Measurements from ENCODE around the gene CSRP2.

Gene CSRP2

DNA sequence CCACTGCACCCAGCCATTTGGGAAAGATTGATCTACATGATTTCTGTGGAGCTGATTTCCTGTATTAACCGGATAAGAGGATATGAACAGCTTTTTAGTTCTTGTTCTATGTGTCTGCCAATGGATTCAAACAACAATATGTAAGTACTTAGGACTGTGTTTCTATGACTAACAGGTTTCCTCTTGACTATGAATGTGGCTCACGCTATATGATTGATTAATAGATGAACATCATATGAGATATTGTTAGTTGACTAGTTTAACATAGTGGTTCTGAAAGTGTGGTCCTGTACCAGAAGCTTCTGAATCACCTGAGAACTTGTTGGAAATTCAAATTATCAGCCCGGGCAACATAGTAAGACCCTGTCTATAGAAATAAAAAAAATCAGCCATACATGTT is 12.8 kb upstream of the CSRP2 start:
- DNase-seq (ENCODE audit: low spot score), result no peak

DNA sequence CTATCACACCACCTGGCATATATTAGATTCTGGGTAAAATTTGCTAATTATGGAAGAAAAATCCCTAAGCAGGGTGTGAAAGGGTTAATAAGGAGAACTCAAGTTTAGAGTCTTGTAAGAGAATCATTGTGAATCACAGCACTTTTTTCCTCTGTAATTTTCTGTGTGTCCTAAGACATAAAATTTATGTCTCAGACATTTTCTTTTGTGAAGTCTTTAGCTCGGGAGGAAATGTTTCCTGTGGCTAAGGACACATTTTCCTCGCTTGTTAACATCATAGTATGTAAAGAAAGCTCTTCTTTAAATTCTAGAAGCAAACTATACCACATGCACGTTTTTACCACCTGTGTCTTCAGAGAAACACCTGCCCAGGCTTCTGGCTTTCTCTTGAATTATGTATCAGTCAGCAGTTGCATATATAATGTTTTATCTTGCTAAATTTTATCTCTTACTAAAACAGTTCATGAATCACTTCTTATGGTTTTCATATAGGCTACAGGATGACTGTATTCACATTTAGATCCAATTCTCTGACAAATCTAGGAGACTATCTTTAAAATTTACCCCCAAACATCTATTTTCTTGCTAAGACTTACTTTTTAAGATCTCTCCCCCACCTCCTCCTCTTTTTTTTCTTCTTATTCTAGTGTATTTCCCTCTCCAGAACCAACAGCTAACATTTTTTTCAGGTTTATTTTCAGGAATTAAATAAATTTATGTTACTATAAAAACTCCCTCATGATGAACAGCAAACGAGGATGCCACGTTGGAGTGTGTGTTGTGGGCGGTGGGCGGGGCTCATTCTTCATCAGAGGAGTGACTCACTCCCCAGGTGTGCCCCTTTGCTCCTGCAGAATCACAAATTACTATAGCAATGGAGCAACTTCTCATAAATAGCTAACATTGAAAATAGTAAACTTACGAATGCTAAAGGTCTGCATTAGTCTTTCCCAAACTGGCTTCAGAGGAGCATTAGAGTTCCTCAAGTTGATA is 11.6 kb upstream of the CSRP2 start:
- DNase-seq (ENCODE audit: low spot score), result no peak

DNA sequence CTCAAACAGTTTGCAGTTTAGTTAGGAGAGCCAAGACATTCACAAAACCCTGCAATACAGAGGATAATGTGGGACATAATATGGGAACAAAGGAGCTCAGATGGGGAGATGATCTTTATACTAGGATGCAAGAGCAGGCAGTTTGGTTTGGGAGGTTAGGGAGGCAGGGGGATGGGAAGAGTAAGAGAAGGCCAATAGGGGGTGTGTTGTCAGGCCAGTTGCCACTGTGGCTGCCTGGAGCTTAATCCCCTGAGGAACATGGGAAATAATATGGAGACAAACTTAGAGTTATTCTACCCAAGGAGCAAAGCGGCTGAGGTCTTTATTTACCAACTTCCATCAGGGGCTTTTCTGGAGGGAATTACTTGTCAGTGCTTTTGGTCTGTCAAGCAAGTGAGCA is 10.0 kb upstream of the CSRP2 start:
- no peak for DNase-seq (ENCODE audit: low spot score)

DNA sequence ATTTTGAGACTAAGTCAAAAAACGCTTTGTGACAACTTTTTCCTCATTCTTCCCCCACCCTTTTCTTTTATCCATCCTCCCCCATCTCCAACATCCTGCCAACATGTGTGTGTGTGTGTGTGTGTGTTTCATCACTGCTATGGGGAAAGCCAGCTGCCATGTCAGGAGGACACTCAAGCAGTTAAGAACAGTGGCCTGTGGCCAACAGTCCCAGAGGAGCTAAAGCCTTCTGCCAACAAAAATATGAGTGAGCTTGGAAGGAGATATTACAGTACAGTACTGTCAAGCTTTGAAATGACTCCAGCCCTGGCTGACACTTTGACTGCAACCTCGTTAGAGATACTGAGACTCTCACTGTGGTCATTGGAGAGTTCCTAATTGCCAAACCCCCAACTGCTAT is 5.0 kb upstream of the CSRP2 start:
- DNase-seq (ENCODE audit: low spot score), result no peak

DNA sequence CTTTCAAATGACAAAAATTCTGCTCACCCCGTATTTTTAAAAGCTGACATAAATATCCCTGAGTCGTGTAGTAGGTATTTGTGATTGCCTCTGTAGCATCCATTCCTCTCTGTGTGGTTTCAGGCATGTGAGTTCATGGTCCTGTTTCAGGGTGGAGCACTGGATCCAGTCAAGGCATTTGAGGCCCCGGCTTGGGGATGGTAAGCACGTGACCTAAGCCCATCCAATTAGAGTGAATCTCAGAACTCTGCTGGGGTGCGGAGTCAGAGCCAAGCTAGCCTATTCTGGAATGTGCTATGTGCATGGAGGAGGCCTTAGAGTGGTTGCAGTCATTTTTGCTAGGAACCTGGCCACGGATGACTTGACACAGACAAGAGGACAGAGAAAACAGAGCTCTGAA is 4.3 kb upstream of the CSRP2 start:
- peak; percentile 18 for DNase-seq (ENCODE audit: low spot score)

DNA sequence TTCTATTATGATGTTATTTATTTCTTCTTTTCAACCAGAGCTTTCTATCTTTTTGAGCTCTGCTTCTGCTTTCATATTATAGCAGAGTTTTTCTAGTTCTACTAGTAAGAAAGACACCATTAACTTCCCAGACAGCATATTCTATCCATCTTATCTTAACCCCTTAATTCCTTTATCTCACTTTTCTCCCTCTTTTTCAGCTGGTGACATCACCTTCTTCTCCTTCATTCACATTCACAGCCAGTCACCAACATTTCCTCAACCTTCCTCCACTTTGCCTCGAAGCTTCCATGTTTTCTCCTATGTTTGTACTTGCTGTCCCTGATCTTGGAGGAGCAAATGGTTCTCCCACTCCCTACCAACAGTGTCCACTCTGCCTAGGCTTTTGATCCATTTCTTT is 3.5 kb upstream of the CSRP2 start:
- DNase-seq (ENCODE audit: low spot score), result no peak

DNA sequence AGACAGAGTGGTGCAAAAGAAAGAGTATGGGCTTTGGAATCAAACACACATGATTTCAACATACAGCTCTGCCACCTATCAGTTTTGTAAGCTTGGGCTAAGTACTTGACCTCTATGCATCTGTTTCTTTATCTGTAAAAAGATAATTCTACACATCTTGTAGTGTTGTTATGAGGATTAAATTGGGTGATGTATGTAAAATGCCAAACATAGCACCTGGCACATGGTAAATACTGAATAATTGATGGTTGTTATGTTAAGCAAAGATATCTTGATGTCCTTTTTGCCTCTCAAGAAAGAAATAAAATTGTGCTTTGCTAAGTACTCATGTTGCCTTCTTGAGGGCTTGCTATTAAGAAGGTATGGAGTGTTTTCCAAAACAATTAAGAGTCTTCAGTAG is 2.3 kb upstream of the CSRP2 start:
- DNase-seq (ENCODE audit: low spot score), result no peak

DNA sequence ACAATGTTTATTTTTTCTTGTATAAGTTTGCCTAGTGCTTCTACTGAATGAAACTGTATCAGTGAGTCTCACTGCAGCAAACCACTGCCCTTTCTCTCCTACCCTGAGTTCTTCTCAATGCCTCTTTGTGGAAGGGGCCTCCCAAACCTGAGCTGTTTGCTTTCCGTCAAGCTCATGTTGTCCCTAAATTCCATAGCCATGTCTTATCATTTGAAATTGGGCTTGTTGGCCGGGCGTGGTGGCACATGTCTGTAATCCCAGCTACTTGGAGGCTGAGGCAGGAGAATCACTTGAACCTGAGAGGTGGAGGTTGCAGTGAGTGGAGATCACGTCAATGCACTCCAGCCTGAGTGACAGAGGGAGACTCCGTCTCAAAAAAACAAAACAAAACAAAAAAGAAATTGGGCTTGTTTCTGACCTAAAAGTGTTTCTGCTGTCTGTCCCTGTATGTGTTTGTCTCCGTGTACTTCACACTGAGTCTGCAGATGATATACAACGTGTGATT is 1.8 kb upstream of the CSRP2 start:
- no peak for DNase-seq (ENCODE audit: low spot score)

DNA sequence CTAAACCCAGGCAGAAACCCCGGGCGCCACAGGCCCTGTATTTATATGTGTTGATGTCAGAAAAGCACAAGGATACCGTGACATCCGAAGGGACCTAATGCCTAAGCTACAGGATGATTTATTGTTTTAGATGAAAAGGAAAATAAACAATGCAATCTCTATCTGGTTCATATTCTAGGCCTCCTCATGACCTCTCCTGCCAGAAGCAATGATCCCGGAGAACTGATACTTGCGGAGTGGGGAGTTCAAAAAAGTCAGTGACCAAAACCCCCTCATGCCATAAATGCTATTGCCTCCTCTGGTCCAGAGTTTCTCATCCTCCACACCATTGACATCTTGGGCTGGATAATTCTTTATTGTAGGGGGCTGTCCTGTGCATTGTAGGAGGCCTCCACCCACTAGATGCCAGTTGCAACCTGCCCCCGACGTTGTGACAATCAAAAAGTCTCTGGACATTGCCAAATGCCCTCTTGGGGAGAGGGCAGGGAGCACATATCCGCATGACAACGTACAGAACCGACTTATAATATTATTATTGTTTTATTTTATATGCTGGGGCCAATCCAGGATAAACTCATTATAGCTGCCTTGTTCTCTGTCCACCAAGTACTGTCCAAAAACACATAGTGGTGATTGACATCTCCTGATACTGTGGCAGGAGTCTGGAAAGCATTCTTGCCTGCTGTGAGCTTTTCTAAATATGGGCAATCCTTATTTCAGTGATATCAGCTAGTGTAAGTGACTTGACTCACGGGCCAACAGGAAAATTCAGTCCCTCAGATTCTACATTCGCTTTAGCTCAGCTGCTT is 1.1 kb upstream of the CSRP2 start:
- no peak for DNase-seq (ENCODE audit: low spot score)

DNA sequence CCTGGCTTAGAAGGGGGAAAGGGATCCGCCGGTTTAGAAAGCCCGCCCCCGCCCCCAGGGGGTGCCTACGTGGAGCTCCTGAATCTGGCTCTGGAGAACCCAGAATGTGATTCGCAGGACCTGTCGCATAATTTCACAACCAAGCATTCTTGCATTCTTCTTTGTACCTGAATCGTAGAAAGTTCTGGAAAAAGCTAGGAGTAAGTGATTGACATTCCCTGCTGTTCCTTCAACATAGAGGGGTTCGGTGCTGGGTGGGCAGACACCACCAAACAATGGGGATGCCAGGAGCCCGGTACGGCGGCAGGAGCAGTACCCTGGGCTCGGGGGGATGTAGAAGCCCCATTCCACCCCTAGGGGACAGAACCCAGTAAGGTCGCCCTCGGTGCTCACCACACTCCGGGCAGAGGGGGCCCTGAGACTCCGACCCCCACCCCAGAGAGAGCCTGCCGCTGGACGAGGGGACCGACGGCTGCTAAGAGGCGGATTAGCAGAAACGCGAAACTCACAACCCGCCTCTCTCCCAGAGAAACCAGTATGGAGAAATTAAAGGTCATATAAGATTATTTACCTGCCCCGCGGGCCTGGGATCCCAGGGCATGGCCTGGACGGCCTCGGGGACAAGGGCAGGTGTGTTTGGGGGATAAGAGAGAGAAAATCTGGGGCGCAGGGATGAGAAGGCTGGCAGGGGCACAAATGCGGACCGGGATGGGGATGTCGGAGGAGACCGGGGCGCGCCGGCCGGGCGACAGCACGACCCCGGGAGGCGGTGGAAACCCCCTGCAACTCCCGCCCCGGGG is 520 bp downstream of the CSRP2 start:
- DNase-seq (ENCODE audit: low spot score), result peak; percentile 60

DNA sequence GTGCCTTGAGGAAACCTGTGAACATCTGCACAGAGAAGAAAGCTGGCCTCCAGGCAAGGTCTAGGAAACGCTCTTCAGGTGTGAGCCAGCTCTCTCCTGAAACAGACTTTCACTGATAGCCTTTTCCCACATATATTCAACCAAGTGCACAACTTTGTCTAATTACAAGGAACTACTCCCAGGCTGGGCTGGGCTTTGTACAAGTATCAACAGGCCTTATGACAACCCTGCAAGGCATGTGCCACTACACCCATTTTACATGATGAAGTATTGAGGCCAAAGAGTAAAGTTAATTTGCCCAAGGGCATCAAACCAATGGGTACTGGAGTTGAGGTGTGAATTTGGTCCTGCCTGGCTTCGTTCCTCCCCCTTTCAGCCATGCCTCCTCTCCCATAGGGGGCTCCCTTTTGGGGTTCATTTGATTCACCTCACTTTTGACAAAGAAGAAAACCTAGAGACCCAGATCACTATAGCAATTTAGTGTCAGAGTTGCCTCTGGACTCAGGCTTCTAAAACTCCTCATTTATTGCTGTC is 2.1 kb downstream of the CSRP2 start:
- DNase-seq (ENCODE audit: low spot score), result no peak

DNA sequence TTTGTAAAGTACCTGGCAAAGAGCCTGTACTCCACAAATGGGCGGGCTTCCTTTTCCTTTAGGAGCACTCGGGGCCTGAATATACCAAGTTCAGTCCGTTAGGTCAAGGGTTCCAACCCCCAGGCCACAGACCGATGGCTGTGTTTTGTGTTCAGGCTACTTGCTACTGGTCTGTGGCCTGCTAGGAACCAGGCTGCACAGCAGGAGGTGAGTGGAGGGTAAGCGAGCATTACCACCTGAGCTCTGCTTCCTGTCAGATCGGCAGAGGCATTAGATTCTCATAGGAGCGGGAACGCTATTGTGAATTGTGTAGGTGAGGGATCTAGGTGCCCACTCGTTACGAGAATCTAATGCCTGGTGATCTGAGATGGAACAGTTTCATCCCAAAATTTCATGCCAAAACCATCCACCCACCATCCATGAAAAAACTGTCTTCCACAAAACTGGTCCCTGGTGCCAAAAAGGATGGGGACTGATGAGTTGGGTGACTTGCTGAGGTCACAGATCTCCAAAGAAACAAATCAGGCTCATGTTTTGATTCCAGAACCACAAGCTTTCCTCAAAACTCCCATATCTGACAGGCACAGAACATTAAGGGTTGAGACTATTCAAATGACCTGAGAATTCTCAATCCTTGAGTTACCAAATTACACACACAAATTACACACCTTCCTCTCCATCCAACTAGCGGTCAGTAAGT is 4.2 kb downstream of the CSRP2 start:
- no peak for DNase-seq (ENCODE audit: low spot score)

DNA sequence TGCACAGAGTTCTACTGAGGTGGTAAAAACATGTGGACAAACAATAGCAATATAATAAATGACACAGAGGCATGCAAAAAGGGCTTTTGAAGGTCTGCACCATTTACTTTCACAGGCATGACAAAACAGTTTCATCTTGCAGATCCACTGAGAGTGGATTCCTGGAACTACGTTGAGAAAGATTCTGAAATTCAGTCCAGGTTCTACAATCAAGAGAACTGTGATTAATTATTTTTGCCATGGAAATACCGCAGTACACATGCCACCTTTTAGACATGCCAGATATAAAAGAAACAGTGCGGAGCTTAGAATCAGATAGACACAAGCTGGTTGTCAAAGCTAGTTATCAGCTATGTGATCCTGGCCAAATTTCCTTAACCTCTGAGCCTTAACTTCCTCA is 4.8 kb downstream of the CSRP2 start:
- no peak for DNase-seq (ENCODE audit: low spot score)

DNA sequence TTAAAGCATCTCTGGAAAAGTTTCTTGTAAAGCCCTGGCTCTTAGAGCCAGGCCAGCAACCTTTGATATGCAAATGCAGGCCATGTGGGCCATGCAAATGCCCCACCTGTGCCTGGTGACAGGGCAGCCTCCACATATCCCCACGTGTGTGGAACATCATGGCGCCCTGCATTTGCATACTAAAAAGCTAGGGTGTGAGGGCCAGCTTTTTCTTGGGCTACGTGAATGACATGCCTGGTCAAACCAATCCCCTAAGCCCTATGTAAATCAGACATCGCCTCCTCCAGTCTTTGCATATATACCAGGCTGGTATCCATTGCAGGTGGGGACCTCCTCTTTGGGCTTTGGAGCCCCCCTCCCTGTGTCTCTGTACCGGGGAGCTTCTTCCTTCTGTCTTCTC is 6.4 kb downstream of the CSRP2 start:
- peak; percentile 41 for DNase-seq (ENCODE audit: low spot score)

DNA sequence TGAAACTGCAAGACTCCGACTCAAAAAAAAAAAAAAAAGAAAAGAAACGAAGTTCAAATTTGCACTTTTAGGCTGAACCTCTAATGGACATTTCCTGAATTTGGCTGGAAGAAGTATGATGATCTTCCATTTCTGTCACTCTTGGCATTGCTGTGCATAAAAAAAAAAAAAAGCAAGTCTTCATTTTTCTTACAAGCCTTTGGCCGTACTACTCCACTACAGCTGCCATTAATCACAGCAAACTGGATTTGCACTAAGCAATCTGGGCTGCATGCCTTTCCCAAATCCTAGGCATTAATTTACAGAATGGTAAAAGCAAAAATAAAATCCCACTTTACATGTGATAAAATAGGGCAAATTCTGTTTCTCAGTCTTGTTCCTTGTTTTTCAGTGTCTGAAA is 7.1 kb downstream of the CSRP2 start:
- no peak for DNase-seq (ENCODE audit: low spot score)

DNA sequence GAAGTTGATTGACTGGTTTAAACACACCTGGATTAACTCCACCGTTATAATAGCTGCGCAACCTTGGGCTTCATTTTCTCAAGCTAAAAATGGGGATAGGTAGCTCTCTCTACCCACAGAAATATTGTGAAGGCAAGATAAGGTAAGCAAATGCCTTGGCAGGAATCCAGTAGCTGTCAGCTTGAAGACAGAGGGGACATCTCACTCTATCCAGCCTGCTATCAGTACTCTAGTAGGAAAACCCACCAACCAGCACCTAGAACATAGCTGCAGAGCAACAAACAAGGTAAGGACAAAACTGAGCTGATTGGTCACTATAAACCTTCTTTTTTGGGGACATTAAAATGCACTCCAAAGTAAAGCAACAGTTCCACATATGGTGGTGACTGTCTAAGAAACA is 7.7 kb downstream of the CSRP2 start:
- DNase-seq (ENCODE audit: low spot score), result no peak

DNA sequence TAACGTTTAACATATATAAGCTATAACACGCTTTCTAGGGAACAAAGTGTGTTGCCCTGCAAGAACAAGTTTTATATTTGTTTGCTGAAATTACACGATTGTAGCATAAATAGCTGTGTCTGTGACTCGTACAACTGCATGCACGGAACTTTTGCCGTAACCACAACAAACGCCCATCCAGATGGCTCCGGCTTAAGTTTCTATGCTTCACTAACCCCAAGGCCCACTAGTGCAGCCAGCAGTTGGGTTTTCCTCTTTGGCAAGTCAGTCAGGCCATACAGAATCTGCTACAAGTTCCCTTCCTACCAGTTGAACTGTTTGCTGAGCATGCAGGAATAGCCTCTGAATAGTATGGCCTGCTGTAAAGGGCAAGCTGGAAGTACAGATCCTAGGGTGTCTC is 12.1 kb downstream of the CSRP2 start:
- no peak for DNase-seq (ENCODE audit: low spot score)

DNA sequence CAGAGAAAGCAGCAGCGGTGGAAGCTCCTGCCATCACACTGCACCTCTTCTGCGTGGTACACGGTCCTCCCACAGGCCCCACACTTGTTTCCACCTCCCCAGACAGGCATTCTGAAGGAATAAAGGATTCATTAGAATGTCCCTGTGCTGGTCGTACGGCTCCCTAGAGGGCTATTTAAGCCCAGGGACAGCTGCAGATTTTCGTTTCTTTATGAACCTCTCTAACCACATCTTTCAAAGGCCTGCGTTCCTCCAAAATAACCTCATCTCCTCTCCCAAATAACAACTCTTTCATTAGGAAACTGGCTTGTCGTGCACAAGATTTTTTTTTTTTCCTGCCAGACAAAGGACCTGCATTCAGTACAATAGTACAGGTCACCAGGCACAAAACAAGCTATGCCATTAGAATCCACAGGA is 12.7 kb downstream of the CSRP2 start:
- no peak for DNase-seq (ENCODE audit: low spot score)

DNA sequence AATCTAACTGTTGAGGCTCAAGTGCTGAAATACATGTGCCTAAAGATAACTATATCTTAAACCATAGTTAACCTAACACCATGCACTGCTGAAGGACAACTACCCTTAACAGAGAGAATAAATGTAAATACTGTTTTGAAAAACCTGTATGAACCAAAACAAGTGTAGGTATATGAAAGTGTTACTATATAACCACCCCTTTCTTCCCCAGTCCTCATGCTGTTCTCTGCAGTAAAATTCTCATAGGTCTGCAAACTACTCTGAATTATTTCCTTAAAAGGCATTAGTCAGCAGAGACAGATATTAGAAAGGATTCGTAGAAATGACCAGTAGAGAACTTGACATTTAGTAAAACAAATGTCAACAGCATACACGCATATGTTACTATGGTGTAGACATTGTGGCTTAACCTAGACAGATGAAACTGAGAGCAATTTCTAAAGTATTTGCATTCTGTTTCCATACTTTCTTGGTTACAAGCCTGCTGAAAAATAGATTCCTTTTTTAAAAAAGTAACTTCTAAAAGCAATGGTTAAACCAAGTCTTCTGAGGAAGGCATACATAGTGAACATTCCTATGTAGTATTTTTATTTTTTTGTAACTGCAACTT is 13.9 kb downstream of the CSRP2 start:
- no peak for DNase-seq (ENCODE audit: low spot score)

DNA sequence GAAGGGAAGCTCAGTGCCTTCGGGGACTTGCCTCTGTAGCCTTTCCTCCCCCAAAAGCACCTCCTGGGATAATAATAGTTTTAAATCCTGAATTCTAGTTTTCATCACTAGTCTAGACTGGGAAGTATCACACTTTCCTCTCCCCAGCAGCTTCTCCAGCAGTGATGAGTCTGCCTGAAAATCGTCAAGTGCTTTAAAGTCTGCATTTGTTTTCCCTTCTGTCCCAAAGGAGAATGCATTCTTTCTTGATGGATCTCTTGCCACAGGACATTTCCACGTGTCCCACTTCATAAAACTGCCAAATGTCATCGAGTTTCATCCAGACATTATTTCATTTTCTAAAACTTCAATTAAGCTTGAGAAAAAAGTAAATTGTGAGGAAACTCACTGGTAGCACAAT is 15.0 kb downstream of the CSRP2 start:
- no peak for DNase-seq (ENCODE audit: low spot score)
